OCI-LY7 (cell line): ENCODE results near the gene ZIC4. TPM values are rescaled to one million over a fixed set of nuclear protein-coding genes. Genes with fewer than 3 reads are reported as not detected.

Experiments used
- BruUV-seq: library from RNA; stranded (reverse); fragments of 400-500 nt; replicated peaks from 2 replicates; lab custom pipeline; 2021; lab: Mats Ljungman, UMichigan
- CTCF ChIA-PET: fragments of 300-600 bp; sonication (Branson Sonifier 250); formaldehyde crosslinking; loops from one replicate; lab custom pipeline; 2022; ENCODE audit warnings: antibody characterized with exemption; ENCODE audit not compliant: unreplicated experiment; lab: Charles Lee
- POLR2A ChIA-PET: fragments of 300-600 bp; sonication (Branson Sonifier 250); formaldehyde crosslinking; loops from one replicate; lab custom pipeline; 2022; ENCODE audit warnings: antibody characterized with exemption; lab: Charles Lee
- DNase-seq: peaks from one replicate; pipeline ENCODE4 v3.0.0-alpha.2; 2015; ENCODE audit warnings: low spot score
- H2AFZ ChIP-seq: fragments of 200-600 bp; sonication (generic), shearing (Covaris generic); 2 replicates; pipeline ENCODE4 v1.6.1; 2014; ENCODE audit warnings: mild to moderate bottlenecking, antibody characterized with exemption, low read length, moderate library complexity
- H3K27ac ChIP-seq: fragments of 200-600 bp; sonication (generic); 2 replicates; pipeline ENCODE4 v1.5.1; 2014; ENCODE audit warnings: mixed run types, low read depth, mild to moderate bottlenecking, moderate library complexity, low read length, inconsistent platforms; ENCODE audit not compliant: poor library complexity, severe bottlenecking
- H3K36me3 ChIP-seq: fragments of 200-600 bp; sonication (generic); 2 replicates; pipeline ENCODE4 v1.6.1; 2014; ENCODE audit warnings: mild to moderate bottlenecking, antibody characterized with exemption, low read length, moderate library complexity, mixed read lengths; ENCODE audit not compliant: insufficient read depth
- H3K4me1 ChIP-seq: fragments of 200-600 bp; sonication (generic); 2 replicates; pipeline ENCODE4 v1.5.1; 2014; ENCODE audit warnings: mild to moderate bottlenecking, low read length; ENCODE audit not compliant: insufficient read depth, poor library complexity, severe bottlenecking
- H3K4me2 ChIP-seq: fragments of 200-600 bp; sonication (generic); 2 replicates; pipeline ENCODE4 v1.6.1; 2014; ENCODE audit warnings: mild to moderate bottlenecking, low read length
- H3K4me3 ChIP-seq: fragments of 200-600 bp; sonication (generic); 2 replicates; pipeline ENCODE4 v1.5.1; 2014; ENCODE audit warnings: mild to moderate bottlenecking, low read depth, low read length; ENCODE audit not compliant: poor library complexity, severe bottlenecking
- H3K79me2 ChIP-seq: fragments of 200-600 bp; sonication (generic); 2 replicates; pipeline ENCODE4 v1.6.1; 2016; ENCODE audit warnings: low read depth, mild to moderate bottlenecking, low read length, moderate library complexity, mixed read lengths; ENCODE audit not compliant: insufficient read depth
- H3K9me2 ChIP-seq: fragments of 200-600 bp; sonication (generic); 2 replicates; pipeline ENCODE4 v1.6.1; 2016; ENCODE audit warnings: mild to moderate bottlenecking, low read length, mixed read lengths; ENCODE audit not compliant: insufficient read depth
- H3K9me3 ChIP-seq: fragments of 200-600 bp; sonication (generic); 2 replicates; pipeline ENCODE4 v1.6.1; 2014; ENCODE audit warnings: mild to moderate bottlenecking, mixed run types, low read length, mixed read lengths
- H4K20me1 ChIP-seq: fragments of 200-600 bp; sonication (generic); 2 replicates; pipeline ENCODE4 v1.6.1; 2014; ENCODE audit warnings: mild to moderate bottlenecking, antibody characterized with exemption, low read length, moderate library complexity, mixed read lengths; ENCODE audit not compliant: insufficient read depth
- EZH2phosphoT487 ChIP-seq: fragments of 200-600 bp; sonication (generic); IDR thresholded peaks from 2 replicates; pipeline ENCODE4 v1.6.1; 2018; ENCODE audit warnings: low read depth, borderline replicate concordance, mild to moderate bottlenecking, mixed run types, antibody characterized with exemption, low read length, moderate library complexity, mixed read lengths
- intact Hi-C: fragments of 100-400 bp; cut with micrococcal nuclease; formaldehyde crosslinking; loops from one replicate; pipeline ENCODE4 v1.10.0; 2022; ENCODE audit not compliant: unreplicated experiment
- total RNA-seq, 2 experiments: library from RNA; depleted of rRNA in 1 of 2; stranded (reverse); fragments of >200 nt in 1 of 2; shearing (Covaris generic) in 1 of 2; gene quantifications; 2 replicates each; pipeline ENCODE4 v1.2.3, GENCODE V29; 2014 to 2022
- TF ChIP-seq, protein P1 (sequence below): fragments of 200-600 bp; sonication (generic); conservative IDR thresholded peaks from 2 replicates; pipeline ENCODE4 v1.5.1; 2014; ENCODE audit warnings: mild to moderate bottlenecking, antibody characterized with exemption, low read length, moderate library complexity, mixed read lengths

ZIC4 gene
- total RNA-seq, 2 experiments from 2014 or later: not detected

DNA sequence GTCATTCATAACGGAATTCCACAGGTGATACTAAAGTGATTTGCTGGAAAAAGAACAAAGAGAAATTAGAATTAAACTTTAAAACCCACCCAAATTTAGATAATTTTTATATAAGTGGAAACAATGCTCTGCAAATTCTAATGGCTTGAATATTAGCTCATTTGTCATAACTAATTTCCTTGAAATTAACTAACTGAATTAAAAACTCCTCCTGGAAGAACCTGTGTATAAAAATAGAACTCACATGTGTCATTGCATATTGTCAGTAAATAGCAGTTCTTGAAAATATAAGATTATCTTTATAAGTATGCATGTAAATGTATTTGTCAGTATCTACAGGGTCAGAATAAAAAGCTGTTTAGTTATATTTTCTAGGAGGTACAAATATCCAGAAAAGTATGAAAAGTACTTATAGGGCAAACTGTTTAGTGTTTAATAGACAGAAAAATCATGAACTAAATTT lies 19.1 kb upstream of the ZIC4 start:
- POLR2A ChIA-PET: no interaction called here
- no peak for TF ChIP-seq EZH2phosphoT487
- TF ChIP-seq, protein P1, sequence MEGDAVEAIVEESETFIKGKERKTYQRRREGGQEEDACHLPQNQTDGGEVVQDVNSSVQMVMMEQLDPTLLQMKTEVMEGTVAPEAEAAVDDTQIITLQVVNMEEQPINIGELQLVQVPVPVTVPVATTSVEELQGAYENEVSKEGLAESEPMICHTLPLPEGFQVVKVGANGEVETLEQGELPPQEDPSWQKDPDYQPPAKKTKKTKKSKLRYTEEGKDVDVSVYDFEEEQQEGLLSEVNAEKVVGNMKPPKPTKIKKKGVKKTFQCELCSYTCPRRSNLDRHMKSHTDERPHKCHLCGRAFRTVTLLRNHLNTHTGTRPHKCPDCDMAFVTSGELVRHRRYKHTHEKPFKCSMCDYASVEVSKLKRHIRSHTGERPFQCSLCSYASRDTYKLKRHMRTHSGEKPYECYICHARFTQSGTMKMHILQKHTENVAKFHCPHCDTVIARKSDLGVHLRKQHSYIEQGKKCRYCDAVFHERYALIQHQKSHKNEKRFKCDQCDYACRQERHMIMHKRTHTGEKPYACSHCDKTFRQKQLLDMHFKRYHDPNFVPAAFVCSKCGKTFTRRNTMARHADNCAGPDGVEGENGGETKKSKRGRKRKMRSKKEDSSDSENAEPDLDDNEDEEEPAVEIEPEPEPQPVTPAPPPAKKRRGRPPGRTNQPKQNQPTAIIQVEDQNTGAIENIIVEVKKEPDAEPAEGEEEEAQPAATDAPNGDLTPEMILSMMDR: no peak
- CTCF ChIA-PET: no interaction called here
- Histone ChIP-seq H2AFZ (no peak overlapping the region), H3K27ac (no peak overlapping the region), H3K36me3 (no peaks in the 10 kb centered on the region), H3K4me2 (no peak overlapping the region), H3K9me2 (no peaks in the 10 kb centered on the region), H3K79me2 (no peaks in the 10 kb centered on the region), H3K9me3 (no peaks in the 10 kb centered on the region), H4K20me1 (no peaks in the 10 kb centered on the region), H3K4me1 (no peaks in the 10 kb centered on the region), H3K4me3 (no peak overlapping the region)
- BruUV-seq: no TSS peak
- intact Hi-C loops: no loop called here
- DNase-seq: no peak

DNA sequence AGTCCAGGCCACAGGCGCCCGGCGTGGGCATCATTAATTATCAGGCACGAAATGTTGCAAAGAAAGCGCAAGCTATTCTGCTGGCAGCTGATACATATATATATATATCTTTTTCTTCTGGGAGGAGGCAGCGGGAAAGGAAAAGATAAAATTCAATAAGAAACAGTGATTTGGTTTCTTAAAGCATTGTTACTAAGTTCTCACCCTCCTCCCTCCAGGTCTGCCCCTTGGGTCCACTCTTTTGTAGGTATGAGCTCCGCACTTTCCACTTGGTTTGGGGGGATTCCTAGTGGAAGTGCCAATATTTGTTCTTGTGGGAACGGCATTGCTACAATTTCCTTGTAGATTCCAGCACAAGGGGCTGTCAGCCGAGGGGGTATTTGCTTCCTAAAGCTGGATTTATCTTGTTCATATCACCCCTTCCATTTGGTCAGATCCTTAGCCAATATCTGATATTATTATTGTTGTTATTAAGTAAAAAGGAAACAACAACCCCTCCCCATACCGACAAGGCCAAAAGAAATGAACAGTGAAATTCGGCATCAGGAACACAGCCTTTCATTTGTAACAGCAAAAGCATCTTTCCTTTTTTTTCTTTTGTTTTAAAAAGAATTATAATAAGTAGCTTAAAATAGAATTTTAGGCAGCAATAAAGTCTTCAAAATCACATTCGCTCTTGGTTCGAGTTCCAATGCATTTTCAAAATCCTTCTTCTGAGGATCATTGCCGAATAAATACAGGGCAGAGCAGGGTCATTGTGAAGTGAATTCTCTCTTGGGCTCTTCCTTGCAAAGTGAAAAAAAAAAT lies 18.4 kb upstream of the ZIC4 start:
- H3K27ac ChIP-seq: no peak overlapping the region
- no TSS peak for BruUV-seq
- intact Hi-C loops: no loop called here

More for the DNA sequence above, 18.4 kb upstream of the ZIC4 start:
- no peak overlapping the region for H3K4me2 ChIP-seq
- H2AFZ ChIP-seq: no peak overlapping the region
- CTCF ChIA-PET: no interaction called here
- H3K79me2 ChIP-seq: no peaks in the 10 kb centered on the region
- no peaks in the 10 kb centered on the region for H3K36me3 ChIP-seq
- H3K9me3 ChIP-seq: no peaks in the 10 kb centered on the region
- no peak overlapping the region for H3K4me3 ChIP-seq
- H3K9me2 ChIP-seq: no peaks in the 10 kb centered on the region
- TF ChIP-seq, protein P1: no peak
- TF ChIP-seq EZH2phosphoT487: no peak
- POLR2A ChIA-PET: no interaction called here
- no peak for DNase-seq
- H3K4me1 ChIP-seq: no peaks in the 10 kb centered on the region
- no peaks in the 10 kb centered on the region for H4K20me1 ChIP-seq
